GM12873 (cell line): Measurements from ENCODE around the gene NOVA2.

Source experiments
- CTCF ChIP-seq: IDR thresholded peaks from 2 replicates; pipeline ENCODE4 v1.5.1; 2012; ENCODE audit warnings: low read depth, mild to moderate bottlenecking, moderate library complexity, low read length, control low read depth; ENCODE audit not compliant: insufficient read depth; ENCODE audit errors: missing control alignments

The NOVA2 gene

GRCh38 chr19:46014534-46014933 lies 40.9 kb upstream of the NOVA2 start:
- TF ChIP-seq CTCF = no peak

- peak; percentile 85 for TF ChIP-seq CTCF
Observed at GRCh38 chr19:46009530-46010510, 36.2 kb upstream of the NOVA2 start.

GRCh38 chr19:46006411-46006810 lies 32.7 kb upstream of the NOVA2 start:
- TF ChIP-seq CTCF = no peak

- TF ChIP-seq CTCF = no peak
Observed at GRCh38 chr19:46002678-46003275, 29.1 kb upstream of the NOVA2 start.

GRCh38 chr19:46000491-46001246 lies 27.0 kb upstream of the NOVA2 start:
- TF ChIP-seq CTCF = no peak

GRCh38 chr19:45999653-46000121 lies 26.0 kb upstream of the NOVA2 start:
- TF ChIP-seq CTCF = no peak

- no peak for TF ChIP-seq CTCF
Observed at GRCh38 chr19:45998834-45999233, 25.2 kb upstream of the NOVA2 start.
